HG03060 (cell line): ENCODE data around the gene CEBPZ.
"Not testable (repeated sequence)": the region's sequence is repeated elsewhere in the genome, so short reads cannot be mapped to it uniquely, and the experiment has no call there.

Source experiments
- ATAC-seq: cut with Tn5 transposase; IDR thresholded peaks from one replicate; pipeline ENCODE4 v1.9.1; 2021; ENCODE audit warnings: low read depth, moderate number of reproducible peaks; ENCODE audit not compliant: unreplicated experiment

The CEBPZ gene

DNA sequence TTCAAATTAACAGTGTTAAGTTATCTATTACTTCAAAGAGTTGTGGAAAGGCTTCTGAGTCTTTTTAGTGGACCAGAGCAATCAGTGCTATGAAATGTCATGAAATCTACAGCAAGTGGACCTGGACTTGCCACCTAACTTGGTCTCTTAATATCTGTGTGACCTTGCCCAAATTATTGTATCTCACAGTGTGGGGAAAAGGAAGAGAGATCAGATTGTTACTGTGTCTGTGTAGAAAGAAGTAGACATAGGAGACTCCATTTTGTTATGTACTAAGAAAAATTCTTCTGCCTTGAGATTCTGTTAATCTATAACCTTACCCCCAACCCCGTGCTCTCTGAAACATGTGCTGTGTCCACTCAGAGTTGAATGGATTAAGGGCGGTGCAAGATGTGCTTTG, 6.3 kb downstream of the CEBPZ start:
- not testable (repeated sequence) for ATAC-seq

DNA sequence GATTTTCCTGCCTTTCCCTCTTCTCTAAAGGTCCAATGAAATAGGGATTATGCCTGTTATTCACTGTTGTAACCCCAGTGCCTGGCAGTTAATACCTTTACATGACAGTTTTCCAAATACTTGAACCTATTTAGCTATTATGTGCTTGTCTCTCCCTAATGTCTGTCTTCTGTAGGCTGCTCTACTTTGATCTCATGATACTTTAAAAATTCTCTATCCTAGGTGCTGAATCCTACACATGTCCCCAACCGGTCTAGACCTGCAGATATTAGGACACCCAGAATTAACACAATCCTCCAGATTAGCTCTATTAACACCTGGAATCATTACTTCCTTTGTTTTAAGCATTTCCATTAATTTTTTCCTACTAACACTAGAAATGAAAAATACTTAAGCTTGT, 7.3 kb downstream of the CEBPZ start:
- no peak for ATAC-seq

DNA sequence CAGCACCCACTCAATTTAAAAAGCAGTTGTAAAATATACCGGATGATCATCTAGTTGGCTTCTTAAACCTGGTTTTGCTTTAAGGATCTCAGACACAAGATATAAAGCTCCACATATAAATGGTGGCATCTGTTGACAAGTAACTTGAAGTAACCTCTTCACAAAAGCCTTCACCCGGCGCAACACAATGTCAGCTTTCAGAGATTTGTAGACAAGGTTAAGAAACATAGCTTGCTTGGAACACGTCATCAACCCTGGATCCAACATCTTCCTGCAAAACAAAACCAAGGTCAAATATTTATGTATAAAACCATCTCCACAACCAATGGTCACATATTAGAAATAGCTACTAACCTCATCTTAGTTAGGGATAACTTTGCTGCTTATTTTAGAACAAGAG, 8.3 kb downstream of the CEBPZ start:
- no peak for ATAC-seq

DNA sequence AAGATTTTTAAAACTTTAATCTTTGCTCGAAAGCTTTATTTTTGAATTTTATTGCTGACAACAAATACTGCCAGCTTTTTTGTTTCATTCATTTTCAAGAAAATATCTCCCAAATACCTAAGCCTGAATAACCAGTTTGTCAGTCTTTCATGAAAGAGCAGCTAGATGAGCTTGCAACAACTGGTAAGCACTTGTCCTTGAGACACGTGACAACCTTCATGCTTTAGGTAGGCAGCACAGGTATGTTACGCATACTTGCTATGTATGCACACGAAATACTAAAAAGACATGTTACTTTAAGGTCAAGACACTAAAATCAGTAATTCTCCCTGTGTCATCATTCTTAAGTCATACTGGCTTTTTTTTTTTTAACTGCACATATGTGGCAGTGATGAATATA, 12.3 kb downstream of the CEBPZ start:
- ATAC-seq, result no peak

DNA sequence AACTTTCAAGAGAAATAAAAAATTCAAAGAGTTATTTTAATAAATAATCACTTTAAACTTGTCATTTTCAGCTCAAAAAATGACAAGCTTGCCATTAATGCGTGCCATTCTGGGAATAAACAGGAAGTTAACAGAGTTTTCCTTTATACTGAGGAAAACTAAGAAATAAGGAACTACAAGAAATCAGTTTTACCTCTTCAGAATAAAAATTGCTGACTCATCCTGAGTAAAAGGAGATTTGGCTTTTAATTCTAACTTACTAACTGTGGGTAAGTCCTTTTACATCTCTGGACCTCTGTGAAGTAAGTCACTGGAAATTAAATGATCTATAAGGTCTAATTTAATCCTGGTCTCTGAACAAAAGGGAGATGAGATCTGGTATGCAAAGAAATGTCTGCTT, 16.1 kb downstream of the CEBPZ start:
- ATAC-seq, result no peak

DNA sequence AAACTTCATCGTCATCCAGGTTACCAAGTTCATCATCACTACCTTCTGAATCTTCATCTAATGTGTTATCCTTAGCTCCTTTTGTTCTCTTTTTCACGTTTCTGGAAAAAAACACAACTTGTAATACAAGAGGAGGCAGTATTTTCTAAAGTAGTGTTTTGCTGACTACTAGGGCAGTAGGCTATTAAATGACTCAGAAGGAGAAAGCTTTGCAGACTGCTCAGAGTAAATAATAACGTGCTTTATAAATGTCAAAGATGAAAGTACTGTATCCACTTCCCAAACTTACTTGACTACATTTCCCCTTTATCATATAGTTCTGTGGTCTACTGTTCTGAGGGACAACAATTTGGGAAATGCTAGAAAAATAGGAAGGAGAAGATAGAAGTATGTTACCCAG, 19.5 kb downstream of the CEBPZ start:
- ATAC-seq, result no peak

DNA sequence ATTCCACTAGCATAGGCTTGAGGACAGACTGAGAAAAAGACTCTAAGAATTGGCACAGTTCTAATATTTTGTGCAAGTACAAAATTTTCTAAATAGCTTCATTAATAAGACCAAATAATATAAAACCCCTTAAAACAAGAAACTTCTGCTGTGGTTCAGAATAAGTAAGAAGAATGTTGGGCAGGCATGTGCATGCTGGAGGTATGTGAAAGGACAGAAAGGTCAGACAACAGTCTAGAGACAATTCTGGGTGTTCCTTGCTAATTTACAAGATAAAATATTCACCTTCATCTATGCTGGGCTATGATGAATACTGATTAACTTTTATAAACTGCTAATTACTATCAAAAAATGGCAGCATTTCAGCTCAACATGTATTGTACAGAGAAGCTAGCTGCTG, 20.2 kb downstream of the CEBPZ start:
- ATAC-seq, result no peak

DNA sequence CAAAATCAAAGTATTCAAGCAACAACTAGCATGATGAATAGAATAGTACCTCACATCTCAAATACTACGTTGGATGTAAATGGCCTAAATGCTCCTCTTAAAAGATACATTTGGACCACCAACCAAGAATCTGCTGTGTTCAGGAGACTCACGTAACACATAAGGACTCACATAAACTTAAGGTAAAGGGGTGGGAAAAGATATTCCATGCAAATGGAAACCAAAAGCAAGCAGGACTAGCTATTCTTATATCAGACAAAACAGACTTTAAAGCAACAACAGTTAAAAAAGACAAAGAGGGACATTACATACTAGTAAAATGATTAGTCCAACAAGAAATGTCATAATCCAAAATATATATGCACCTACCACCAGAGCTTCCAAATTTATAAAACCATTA, 24.6 kb downstream of the CEBPZ start:
- ATAC-seq, result not testable (repeated sequence)

DNA sequence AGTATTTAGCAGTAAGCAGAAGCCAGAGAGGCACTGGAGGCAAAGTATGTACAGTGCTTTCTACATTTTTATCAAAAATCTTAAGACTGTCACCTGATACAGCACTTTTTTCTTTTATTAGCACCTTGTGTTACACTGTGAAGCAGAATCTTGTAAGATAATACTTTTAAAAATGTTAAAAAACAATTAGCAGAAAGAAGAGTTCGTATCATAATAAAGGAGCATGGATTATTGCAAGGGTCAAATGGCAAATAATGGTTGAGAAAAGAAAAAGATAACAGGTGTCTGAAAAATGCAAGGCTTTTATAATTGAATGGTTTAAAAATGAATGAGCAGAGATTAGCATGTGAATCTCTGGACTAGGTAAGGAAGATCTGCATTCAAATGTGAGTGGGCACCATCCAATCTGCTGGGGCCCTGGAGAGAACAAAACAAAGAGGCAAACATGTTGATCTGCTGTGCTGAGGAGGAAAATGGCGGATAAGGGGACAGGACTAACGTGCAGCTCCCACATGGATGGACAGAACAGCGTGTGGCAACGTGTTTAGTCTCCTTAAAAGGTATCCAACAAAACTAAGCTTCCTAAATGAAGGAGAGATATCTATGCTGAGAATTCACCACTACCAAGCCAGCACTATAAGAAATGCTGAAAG, 25.6 kb downstream of the CEBPZ start:
- ATAC-seq, result no peak

DNA sequence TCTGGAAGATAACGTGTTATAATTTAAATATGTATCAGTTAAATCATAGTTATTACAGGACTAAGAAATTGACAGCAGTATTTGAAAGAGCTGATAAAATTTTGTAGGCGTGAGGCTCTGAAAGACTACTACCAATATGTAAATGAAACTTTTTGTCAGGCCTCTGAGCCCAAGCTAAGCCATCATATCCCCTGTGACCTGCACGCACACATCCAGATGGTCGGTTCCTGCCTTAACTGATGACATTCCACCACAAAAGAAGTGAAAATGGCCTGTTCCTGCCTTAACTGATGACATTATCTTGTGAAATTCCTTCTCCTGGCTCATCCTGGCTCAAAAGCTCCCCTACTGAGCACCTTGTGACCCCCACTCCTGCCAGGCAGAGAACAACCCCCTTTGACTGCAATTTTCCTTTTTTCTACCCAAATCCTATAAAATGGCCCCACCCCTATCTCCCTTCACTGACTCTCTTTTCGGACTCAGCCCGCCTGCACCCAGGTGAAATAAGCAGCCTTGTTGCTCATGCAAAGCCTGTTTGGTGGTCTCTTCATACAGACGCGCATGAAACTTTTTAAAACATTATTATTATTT, 26.2 kb downstream of the CEBPZ start:
- not testable (repeated sequence) for ATAC-seq

DNA sequence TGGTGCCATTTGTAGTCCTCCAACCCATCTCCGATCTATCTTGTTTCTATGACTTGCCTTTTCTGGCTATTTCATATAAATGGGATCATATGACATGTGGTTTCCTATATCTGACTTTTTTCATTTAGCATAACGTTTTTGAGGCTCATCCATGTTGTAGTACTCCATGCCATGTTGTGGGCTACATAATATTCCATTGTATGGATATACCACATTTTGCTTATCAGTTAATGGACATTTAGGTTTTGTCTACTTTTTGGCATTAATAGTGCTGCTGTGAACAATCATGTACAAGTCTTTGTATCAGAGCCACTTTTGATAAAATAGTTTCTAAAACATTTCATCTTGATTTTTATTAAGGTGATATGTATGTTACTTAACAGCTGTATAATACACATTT, 27.7 kb downstream of the CEBPZ start:
- ATAC-seq, result no peak

DNA sequence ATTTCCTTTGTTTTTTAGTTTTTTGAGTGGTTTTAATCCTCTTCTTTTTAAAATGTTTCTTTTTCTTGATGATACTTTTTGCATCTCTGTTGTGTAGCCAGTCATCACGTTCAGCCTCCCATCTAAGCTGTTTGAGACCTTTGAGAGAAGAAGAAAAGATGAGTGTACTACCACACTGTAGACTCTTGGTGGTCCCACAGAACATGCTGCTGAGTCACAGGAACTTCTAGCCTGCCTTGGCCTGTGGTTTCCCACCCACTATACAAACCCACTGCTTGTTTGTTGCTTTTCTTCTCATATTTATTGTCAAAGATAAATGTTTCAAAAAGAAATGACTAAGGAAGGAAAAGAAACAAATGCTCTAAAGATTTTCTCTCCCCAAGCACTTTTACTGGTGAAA, 29.6 kb downstream of the CEBPZ start:
- ATAC-seq, result no peak

DNA sequence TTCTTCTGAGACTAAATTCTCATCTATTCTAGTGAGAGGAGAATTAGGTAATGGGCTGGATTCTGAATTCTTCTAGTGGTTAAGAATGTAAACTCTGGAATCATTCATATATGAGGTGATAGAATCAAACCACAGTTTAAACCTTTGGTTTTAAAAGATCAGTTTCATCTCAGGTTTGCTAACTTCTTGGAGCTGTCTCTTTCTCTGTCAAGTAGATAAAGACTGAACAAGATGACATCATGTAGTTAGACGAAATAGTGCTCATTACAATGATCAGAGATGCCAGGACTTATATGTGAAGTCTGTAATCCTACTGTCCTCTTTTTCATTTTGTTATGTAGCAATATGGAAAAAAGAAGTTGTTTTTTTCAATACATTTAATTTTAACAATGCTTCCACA, 30.2 kb downstream of the CEBPZ start:
- no peak for ATAC-seq

DNA sequence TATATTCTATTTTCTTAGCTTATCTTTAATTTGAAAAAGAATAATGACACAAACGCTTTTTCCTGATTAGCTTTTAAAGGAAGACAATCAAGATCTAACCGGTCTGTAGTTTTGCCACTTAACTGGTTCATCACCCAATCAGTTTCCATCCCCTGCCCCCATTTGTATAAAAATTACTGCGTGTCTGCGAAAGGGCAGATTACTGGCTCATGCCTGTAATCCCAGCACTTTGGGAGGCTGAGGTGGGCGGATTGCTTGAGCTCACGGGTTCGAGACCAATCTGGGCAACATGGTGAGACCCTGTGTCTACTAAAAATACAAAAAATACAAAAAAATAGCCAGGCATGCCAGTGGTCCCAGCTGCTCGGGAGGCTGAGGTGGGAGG, 32.7 kb downstream of the CEBPZ start:
- ATAC-seq, result no peak

DNA sequence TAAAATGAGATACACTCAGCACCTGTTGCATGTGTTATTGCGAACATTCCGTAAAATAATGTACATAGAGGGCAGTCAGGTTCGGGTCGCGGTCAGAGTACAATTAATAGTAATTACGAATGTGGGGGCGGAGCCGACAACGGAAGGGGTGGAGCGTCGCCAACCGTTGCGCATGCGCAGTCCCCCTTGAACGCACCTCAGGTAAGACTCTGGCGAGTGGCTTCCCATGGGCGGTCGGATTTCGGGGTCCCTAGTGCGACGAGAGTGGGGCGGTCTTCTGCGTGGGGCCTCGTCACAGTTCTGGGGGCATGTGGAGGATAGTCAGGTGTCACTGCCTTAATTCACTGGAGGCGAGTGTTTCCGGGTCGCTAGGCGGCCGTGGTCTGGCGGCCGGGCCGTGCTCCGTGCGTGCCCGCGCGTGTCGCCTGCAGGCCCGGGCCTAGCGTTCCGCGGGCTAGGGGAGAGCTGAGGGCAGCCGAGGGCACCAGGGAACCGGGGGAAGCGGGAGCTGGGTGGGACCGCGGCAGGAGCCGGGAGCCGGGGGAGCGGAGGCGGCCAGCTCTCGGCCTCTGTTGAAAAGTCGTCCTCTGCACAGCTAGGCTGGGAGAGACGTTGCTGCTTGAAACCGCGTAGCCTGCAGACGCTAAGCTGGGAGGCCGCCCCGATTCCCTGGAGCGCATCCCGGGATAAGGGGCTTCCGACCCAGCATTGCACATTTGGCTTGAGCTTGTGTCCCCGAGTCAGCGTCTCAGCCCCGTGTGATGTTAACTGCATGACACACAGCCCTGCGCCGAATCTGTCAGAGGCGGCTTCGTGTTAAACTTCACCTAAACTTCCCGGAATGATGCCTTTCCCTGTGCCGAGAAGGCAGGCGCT, 34.8 kb downstream of the CEBPZ start, which contains the start of gene CEBPZOS:
TSS of gene CEBPZOS (plus strand) at position 177 of the 876 bp plus-strand sequence. CDS start 3,209 bp downstream, outside the sequence.
- peak; percentile 55 for ATAC-seq

DNA sequence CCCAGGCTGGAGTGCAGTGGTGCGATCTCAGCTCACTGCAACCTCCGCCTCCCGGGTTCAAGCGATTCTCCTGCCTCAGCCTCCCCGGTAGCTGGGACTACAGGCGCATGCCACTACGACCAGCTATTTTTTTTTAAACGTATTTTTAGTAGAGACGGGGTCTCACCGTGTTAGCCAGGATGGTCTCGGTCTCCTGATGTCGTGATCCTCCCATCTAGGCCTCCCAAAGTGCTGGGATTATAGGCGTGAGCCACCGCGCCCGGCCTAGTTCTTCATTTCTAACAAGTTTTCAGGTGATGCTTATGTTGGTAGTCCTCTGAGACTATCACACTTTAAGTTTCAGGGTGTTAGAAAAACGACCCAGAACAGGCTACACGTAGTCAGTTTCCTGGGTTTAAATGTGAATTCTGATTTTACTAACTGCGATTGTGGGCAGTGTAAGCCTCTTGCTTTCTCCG, 35.5 kb downstream of the CEBPZ start:
- ATAC-seq, result not testable (repeated sequence)

DNA sequence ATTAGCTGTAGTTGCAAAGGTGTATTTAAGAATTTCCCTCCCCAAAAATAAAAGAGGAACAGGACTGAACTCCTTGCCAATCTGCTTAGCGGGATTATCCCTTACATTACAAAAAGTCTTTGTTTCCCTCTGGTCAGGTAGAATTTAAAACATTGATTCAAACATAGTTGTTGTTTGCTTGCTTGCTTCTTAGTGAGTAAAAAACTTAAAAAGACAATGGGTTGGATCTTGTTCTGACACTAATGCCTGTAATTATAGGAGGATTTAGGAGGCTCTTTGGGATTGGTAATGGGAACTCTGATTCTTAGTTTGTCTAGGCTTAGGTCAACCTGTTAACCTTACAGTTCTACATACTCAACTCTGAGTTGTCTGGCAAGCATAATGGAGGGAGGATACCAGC, 38.8 kb downstream of the CEBPZ start:
- ATAC-seq, result no peak

DNA sequence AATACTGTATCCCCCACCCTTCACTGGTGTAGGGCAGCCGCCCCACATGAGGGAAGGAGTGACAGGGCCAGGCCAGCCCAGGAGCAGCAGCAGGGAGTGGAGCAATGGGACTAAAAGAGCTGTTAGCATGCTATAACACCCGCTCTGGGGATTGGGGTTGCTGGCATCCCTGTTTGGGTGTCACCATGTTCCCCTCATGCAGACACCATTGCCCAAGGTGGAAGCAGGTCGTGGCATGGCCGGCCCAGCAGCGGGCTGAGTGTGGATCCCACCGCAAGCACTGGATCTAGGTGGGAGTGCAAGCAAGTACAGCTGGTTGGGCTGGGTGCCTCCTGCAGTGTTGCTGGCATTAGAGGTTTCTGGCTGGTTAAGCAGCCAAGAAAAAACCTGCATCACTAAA, 39.6 kb downstream of the CEBPZ start:
- no peak for ATAC-seq

DNA sequence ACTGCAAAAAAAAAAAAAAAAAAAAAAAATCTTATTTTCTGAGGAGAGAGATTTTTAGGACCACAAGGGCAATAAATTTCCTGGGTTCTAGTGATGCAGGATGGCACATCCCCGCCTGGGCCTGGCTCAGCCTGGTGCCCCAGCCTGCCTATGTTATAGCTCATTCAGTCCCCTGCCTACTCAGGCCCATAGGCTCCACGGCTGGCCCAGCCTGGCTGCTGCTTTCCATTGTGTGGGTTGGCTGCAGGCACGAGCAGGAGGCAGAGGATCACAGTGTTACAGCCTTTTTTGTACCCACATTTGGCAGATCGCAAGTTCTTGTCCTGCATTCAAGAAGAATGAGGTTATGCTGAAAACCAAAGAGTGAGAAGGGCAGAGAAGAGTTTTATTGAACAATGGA, 40.1 kb downstream of the CEBPZ start:
- ATAC-seq, result no peak

DNA sequence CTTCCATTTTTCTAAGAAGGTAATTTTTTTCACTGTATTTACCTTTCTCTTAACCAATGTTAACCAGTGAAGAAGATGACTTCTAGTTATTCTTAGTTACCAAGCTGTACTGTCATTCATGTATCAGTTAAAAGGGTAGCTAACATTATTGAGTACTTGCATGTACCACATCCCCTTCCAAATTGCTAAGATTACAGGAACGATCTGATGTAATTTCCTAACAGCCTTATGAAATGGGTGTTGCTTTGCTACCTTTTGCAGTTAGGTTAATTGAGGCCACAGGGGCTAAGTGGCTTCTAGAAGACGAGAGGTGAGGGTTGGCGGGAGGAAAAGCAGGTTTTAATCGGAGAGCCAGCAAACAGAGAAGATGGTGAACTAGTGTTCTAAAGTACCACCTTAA, 41.1 kb downstream of the CEBPZ start:
- ATAC-seq, result no peak

DNA sequence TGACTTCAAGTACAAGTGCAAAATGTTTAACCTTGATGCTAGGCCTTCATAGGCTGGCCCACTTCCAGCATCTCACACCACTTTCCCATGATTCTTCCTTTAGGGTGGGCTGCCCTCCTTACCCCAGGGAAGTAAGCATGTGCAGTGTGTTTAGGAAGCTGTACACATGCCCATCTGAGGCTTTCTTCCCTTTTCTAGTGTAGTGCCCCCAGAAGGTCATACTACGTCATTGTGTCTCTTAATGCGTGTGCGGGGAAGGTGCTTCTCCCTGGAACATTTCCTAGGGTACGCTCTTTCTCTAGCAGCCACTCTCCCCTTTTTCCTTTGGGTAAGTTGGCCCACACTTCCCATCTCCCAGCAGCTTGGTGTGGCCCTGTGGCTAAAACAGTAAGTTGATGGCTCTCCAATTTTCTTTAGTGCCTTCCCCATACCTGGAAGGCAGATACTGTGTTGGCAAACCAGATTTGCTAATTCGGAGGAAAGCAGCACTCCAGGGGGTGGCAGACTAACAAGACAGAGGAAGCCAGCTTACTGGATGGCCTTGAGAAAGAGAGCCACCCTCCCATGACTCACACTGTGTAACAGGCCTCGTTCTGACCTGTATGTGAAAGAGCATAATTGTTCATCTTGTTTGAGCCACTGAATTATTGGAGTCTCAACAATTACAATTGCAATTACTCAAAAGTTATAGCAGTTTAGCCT, 41.8 kb downstream of the CEBPZ start:
- no peak for ATAC-seq
